Heart right ventricle (tissue), 16 donors: Measurements from ENCODE around the gene TMEM8B. TPM values are rescaled to one million over a fixed set of nuclear protein-coding genes. Genes with fewer than 3 reads are reported as not detected.
A peak's percentile ranks its signal among the peaks of the same experiment; 100 is the strongest.

Experiments
- ATAC-seq, 8 donors: fragments of 200-7000 bp; cut with Tn5 transposase; one replicate each; pipeline ENCODE4 v1.9.1; 2020; ENCODE audit warnings: mild to moderate bottlenecking in 8 of 8, moderate library complexity in 8 of 8, moderate number of reproducible peaks in 1 of 8
- DNase-seq, 2 donors: peaks; one replicate each; pipeline ENCODE4 v3.0.0-alpha.2; 2020
- H3K27ac ChIP-seq, 10 donors: fragments of 200-600 bp; sonication (generic) in 2 of 10; one replicate each; pipeline versions ENCODE4 v1.5.0 to v1.8.0; 2020 to 2022; ENCODE audit warnings: mild to moderate bottlenecking in 3 of 10
- H3K27me3 ChIP-seq, 7 donors: fragments of 200-600 bp; one replicate each; pipeline ENCODE4 v1.8.0; 2021 to 2022; ENCODE audit warnings: mild to moderate bottlenecking in 2 of 7
- H3K36me3 ChIP-seq, 9 donors: fragments of 200-600 bp; sonication (generic) in 1 of 9; one replicate each; pipeline versions ENCODE4 v1.5.0 to v1.8.0; 2020 to 2022; ENCODE audit warnings: mild to moderate bottlenecking in 2 of 9
- H3K4me1 ChIP-seq, 9 donors: fragments of 200-600 bp; sonication (generic) in 1 of 9; one replicate each; pipeline versions ENCODE4 v1.5.0 to v1.8.0; 2020 to 2022; ENCODE audit warnings: mild to moderate bottlenecking in 4 of 9
- H3K4me3 ChIP-seq, 10 donors: fragments of 200-600 bp; sonication (generic) in 2 of 10; one replicate each; pipeline versions ENCODE4 v1.5.0 to v1.8.0; 2020 to 2022; ENCODE audit warnings: mild to moderate bottlenecking in 7 of 10, moderate library complexity in 2 of 10
- H3K9me3 ChIP-seq, 11 donors: fragments of 200-600 bp in 10 of 11; sonication (generic) in 2 of 11; one replicate each; pipeline versions ENCODE4 v1.5.0 to v1.8.0; 2013 to 2022; ENCODE audit warnings: mild to moderate bottlenecking in 2 of 11, control low read depth in 1 of 11, moderate library complexity in 1 of 11
- CTCF ChIP-seq, 9 donors: fragments of 200-600 bp; sonication (generic) in 2 of 9; IDR thresholded peaks; one replicate each; pipeline versions ENCODE4 v1.5.0 to v1.8.0; 2021 to 2022; ENCODE audit warnings: antibody characterized with exemption in 9 of 9, mild to moderate bottlenecking in 5 of 9, moderate library complexity in 1 of 9
- WGBS, 2 donors: extraction: QIAGEN DNeasy Blood & Tissue Kit; methylation state at CpG; one replicate each; pipeline ENCODE4 v1.1.7; 2013; ENCODE audit warnings: inconsistent platforms in 1 of 2; 5-methylcytosine and 5-hydroxymethylcytosine counted together
- intact Hi-C, 10 donors: fragments of 100-400 bp; cut with DNase I; formaldehyde crosslinking; loops; one replicate each; pipeline versions ENCODE4 v1.11.1 to v1.14.2; 2022
- polyA plus RNA-seq, 2 donors: library from polyadenylated mRNA; stranded (reverse); fragments of 200-250 nt; gene quantifications; one replicate each; pipeline ENCODE4 v1.2.3, GENCODE V29; 2013
- total RNA-seq, 10 donors: library from RNA; stranded (reverse); fragmentation: NEBNext Ultra II Directional in 3 of 10; extraction: Animal tissue kit (Norgen Biotek cat#: 25700) in 3 of 10; gene quantifications; one replicate each; pipeline versions ENCODE4 v1.2.1 to v1.2.4, GENCODE V29; 2021 to 2023
- donor health status: Arrhythmogenic right ventricular cardiomyopathy.
- donor health status: ischemic (EF 13 %, LVEDD 7.1; RV severe dilation, severe dysfunction).
- donor health status: healthy with polysubstance abuse.
- donor health status: DM: no; HTN: yes; CAD: no.
- donor health status: DM: no; HTN: no; CAD: no.
- donor health status: ischemic (EF 25% LVEDD 6.9; RV normal size, moderate dysfunction).
- donor health status: ischemic (EF 25% LVEDD 5.7; RV mildly dilated, moderate dysfunction).
- donor health status: healthy.
- donor health status: DM: yes; HTN: yes; CAD: no.
- donor health status: Ischemic cardiomyopathy.
- donor health status: ischemic (EF 35%, LVEDD 5.7; RV mildly dilated, moderate dysfunction).
- donor health status: nonischemic (EF 11% LVEDD 7.7; RV severe dilation, severe dysfunction).
- donor health status: DM: yes; HTN: yes; CAD: no.
- donor health status: PGD.
- donor health status: ischemic (EF 29% LVEDD 5.4; RV normal size, mild dysfunction).
- donor health status: nonischemic (EF 23%, LVEDD 6.1; RV moderate dilation, normal function).

TMEM8B gene
- total and polyA plus RNA-seq, 12 donors, result 6.7 to 22.9 (median 19.5) TPM

DNA sequence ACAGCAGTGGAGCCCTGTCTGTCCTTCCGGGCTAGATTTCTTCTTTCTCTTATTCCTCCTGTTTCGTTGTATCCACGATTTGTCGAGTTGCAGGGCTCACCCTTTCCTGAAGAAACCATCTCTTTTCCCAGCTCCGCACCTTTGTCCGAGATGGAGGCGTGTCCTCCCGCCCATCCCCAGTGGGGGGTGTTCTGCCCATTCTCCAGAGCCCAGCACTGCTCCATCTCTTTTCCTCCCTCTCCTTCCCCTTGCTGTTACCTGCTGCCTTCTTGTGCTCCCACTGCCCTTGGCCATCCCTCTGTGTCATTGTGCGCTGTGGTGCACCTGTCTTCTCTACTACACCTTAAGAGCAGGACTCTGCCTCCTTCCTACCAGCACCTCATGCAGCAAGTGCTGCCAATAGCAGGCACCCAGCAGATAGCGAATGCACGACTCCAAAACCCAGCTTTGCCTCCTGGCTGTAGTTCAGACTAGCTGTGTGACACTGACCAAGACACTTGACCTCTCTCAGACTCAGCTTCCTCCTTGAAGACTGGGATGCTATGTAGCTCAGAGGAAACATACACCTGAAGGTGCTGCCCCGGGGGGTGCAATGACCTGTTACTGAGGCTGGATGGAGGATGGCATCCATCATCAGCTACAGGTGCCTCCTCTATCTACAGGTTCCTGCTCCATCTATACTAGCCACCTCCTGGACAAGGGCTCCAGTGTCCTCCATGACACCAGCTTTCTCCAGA lies 32.3 kb downstream of the TMEM8B start:
- ATAC-seq, result no peak
- H3K4me1 ChIP-seq, result peaks cover 0 to 30% (median 0%) of the 10 kb centered on the region in 9 donors
- no peak overlapping the region for H3K4me3 ChIP-seq
- no peak for TF ChIP-seq CTCF (IDR thresholded peaks at IDR 0.05)
- intact Hi-C loops, result no loop called here
- DNase-seq, result no peak
- WGBS, 2 donors, result 67 to 70% methylated on average over 12 of the region's 12 CpGs
- H3K36me3 ChIP-seq, result no peaks in the 10 kb centered on the region
- H3K27ac ChIP-seq, result no peak overlapping the region
- H3K27me3 ChIP-seq, result peaks cover 0 to 66% (median 5%) of the 10 kb centered on the region in 7 donors
- no peaks in the 10 kb centered on the region for H3K9me3 ChIP-seq

DNA sequence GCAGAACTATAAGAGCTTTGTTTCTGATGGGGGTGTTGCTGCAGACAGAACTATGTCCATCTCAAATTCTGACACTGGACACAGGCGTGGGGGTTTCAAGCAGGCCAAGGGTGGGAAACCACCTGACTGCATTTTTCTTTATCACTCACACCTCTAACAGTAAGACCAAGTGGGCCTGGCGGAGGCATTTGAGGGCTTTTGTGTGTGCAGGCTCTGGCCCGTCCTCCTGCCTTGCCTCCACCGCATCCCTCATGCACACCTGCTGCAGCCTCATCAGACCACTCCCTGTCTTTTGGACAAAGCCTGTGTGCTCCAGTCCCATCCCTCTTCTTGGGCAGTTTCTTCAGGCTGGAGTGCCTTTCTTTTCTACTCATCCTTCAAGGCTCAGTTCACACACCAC lies 33.3 kb downstream of the TMEM8B start:
- H3K9me3 ChIP-seq, result no peaks in the 10 kb centered on the region
- ATAC-seq (no peak), DNase-seq (no peak)
- 86 to 88% methylated on average over 4 of the region's 4 CpGs for WGBS, 2 donors
- intact Hi-C loops, result no loop called here
- no peak overlapping the region for H3K4me3 ChIP-seq
- H3K36me3 ChIP-seq, result no peaks in the 10 kb centered on the region
- H3K27ac ChIP-seq, result no peak overlapping the region
- H3K27me3 ChIP-seq, result peaks cover 0 to 64% (median 5%) of the 10 kb centered on the region in 7 donors
- H3K4me1 ChIP-seq, result peaks cover 0 to 30% (median 0%) of the 10 kb centered on the region in 9 donors
- no peak for TF ChIP-seq CTCF (IDR thresholded peaks at IDR 0.05)

- 69 to 82% methylated on average over 8 of the region's 8 CpGs for WGBS, 2 donors
- ATAC-seq, result peak in 1 of 8 donors; percentile 26
- intact Hi-C loops, result no loop called here
These were observed 34.6 kb downstream of the TMEM8B start for GRCh38 chr9:35863583-35863982.

GRCh38 chr9:35864695-35865255 lies 35.7 kb downstream of the TMEM8B start:
- WGBS, 2 donors, result 90 to 93% methylated on average over 8 of the region's 8 CpGs

More at GRCh38 chr9:35863583-35863982, 34.6 kb downstream of the TMEM8B start:
- no peaks in the 10 kb centered on the region for H3K9me3 ChIP-seq
- H3K4me1 ChIP-seq, result peaks cover 0 to 30% (median 0%) of the 10 kb centered on the region in 9 donors
- peaks cover 0 to 60% (median 5%) of the 10 kb centered on the region in 7 donors for H3K27me3 ChIP-seq
- TF ChIP-seq CTCF (IDR thresholded peaks at IDR 0.05), result no peak
- H3K36me3 ChIP-seq, result no peaks in the 10 kb centered on the region
- no peak overlapping the region for H3K4me3 ChIP-seq
- no peak overlapping the region for H3K27ac ChIP-seq
- no peak for DNase-seq

More at GRCh38 chr9:35864695-35865255, 35.7 kb downstream of the TMEM8B start:
- Histone ChIP-seq H3K36me3 (no peaks in the 10 kb centered on the region), H3K9me3 (no peaks in the 10 kb centered on the region), H3K27ac (no peak overlapping the region), H3K4me3 (no peak overlapping the region), H3K4me1 (peaks cover 0 to 18% (median 0%) of the 10 kb centered on the region in 9 donors), H3K27me3 (peaks cover 0 to 48% (median 9%) of the 10 kb centered on the region in 7 donors)
- no peak for DNase-seq
- intact Hi-C loops, result no loop called here
- TF ChIP-seq CTCF (IDR thresholded peaks at IDR 0.05), result no peak
- no peak for ATAC-seq
